Glutamatergic neuron (in vitro differentiated cells): ENCODE results near the gene AHCY. TPM values are rescaled to one million over a fixed set of nuclear protein-coding genes. Genes with fewer than 3 reads are reported as not detected.
"Not testable (repeated sequence)": the region's sequence is repeated elsewhere in the genome, so short reads cannot be mapped to it uniquely, and the experiment has no call there.

ENCODE experiments used
- DNase-seq: peaks from one replicate; pipeline ENCODE4 v3.0.0; 2022
- H3K27ac Mint-ChIP-seq: one replicate; pipeline ENCODE4 v1.8.0; 2020; ENCODE audit warnings: mild to moderate bottlenecking, mixed read lengths, inconsistent platforms; ENCODE audit not compliant: unreplicated experiment
- H3K27me3 Mint-ChIP-seq: one replicate; pipeline ENCODE4 v1.8.0; 2020; ENCODE audit warnings: mild to moderate bottlenecking, moderate library complexity, mixed read lengths, inconsistent platforms; ENCODE audit not compliant: unreplicated experiment
- H3K36me3 Mint-ChIP-seq: one replicate; pipeline ENCODE4 v1.8.0; 2020; ENCODE audit warnings: mild to moderate bottlenecking, mixed read lengths, inconsistent platforms; ENCODE audit not compliant: unreplicated experiment
- H3K4me1 Mint-ChIP-seq: one replicate; pipeline ENCODE4 v1.8.0; 2020; ENCODE audit warnings: mild to moderate bottlenecking, low read depth, mixed read lengths, inconsistent platforms; ENCODE audit not compliant: unreplicated experiment
- H3K4me3 Mint-ChIP-seq: one replicate; pipeline ENCODE4 v1.8.0; 2020; ENCODE audit warnings: mild to moderate bottlenecking, mixed read lengths, inconsistent platforms; ENCODE audit not compliant: unreplicated experiment
- H3K9me3 Mint-ChIP-seq: one replicate; pipeline ENCODE4 v1.8.0; 2020; ENCODE audit warnings: mild to moderate bottlenecking, moderate library complexity, mixed read lengths, inconsistent platforms; ENCODE audit not compliant: unreplicated experiment
- CTCF ChIP-seq: fragments of 200-600 bp; sonication (generic); IDR thresholded peaks from one replicate; pipeline ENCODE4 v1.5.0; 2021; ENCODE audit not compliant: partially characterized antibody, unreplicated experiment
- total RNA-seq: library from RNA; stranded (reverse); fragmentation: NEBNext Ultra II Directional; extraction: Animal tissue kit (Norgen Biotek cat#: 25700); gene quantifications from one replicate; pipeline ENCODE4 v1.2.1, GENCODE V29; 2021; ENCODE audit not compliant: unreplicated experiment

Gene AHCY
- total RNA-seq, 1 donor from 2014 or later, result 97.9 TPM

- DNase-seq, result no peak
- no peak for TF ChIP-seq CTCF
- H3K4me1 Mint-ChIP-seq, result no peaks in the 10 kb centered on the region
- H3K27me3 Mint-ChIP-seq, result no peaks in the 10 kb centered on the region
- no peaks in the 10 kb centered on the region for H3K36me3 Mint-ChIP-seq
- no peaks in the 10 kb centered on the region for H3K9me3 Mint-ChIP-seq
- no peak overlapping the region for H3K27ac Mint-ChIP-seq
- no peak overlapping the region for H3K4me3 Mint-ChIP-seq
Observed at GRCh38 chr20:34344238-34344637, 41.1 kb upstream of the AHCY start.

GRCh38 chr20:34343458-34344211 lies 40.5 kb upstream of the AHCY start:
- no peak overlapping the region for H3K27ac Mint-ChIP-seq
- DNase-seq, result no peak
- no peaks in the 10 kb centered on the region for H3K9me3 Mint-ChIP-seq

GRCh38 chr20:34341199-34341598 lies 38.0 kb upstream of the AHCY start:
- H3K27me3 Mint-ChIP-seq, H3K9me3 Mint-ChIP-seq, H3K27ac Mint-ChIP-seq, H3K4me3 Mint-ChIP-seq, H3K36me3 Mint-ChIP-seq, H3K4me1 Mint-ChIP-seq, DNase-seq: not testable (repeated sequence)

More at GRCh38 chr20:34343458-34344211, 40.5 kb upstream of the AHCY start:
- Mint-ChIP-seq H3K4me1 (no peaks in the 10 kb centered on the region), H3K4me3 (no peak overlapping the region), H3K27me3 (no peaks in the 10 kb centered on the region), H3K36me3 (no peaks in the 10 kb centered on the region)
- TF ChIP-seq CTCF, result no peak

- not testable (repeated sequence) for H3K9me3 Mint-ChIP-seq
- H3K27ac Mint-ChIP-seq, result peak overlapping the region; percentile 59
Observed at GRCh38 chr20:34340726-34341125, 37.6 kb upstream of the AHCY start.

GRCh38 chr20:34337982-34338726 lies 35.0 kb upstream of the AHCY start:
- no peaks in the 10 kb centered on the region for H3K27me3 Mint-ChIP-seq
- no peak overlapping the region for H3K4me3 Mint-ChIP-seq

More at GRCh38 chr20:34340726-34341125, 37.6 kb upstream of the AHCY start:
- H3K4me3 Mint-ChIP-seq, H3K4me1 Mint-ChIP-seq, DNase-seq, H3K36me3 Mint-ChIP-seq, H3K27me3 Mint-ChIP-seq: not testable (repeated sequence)

More at GRCh38 chr20:34337982-34338726, 35.0 kb upstream of the AHCY start:
- Mint-ChIP-seq H3K36me3 (no peaks in the 10 kb centered on the region), H3K27ac (no peak overlapping the region), H3K4me1 (no peaks in the 10 kb centered on the region), H3K9me3 (no peaks in the 10 kb centered on the region)
- TF ChIP-seq CTCF, result no peak
- DNase-seq, result no peak
